Neural cell (in vitro differentiated cells): ENCODE data around the gene ATG3. TPM values are rescaled to one million over a fixed set of nuclear protein-coding genes. Genes with fewer than 3 reads are reported as not detected.
A peak's percentile ranks its signal among the peaks of the same experiment; 100 is the strongest.

Experiments
- H2AFZ ChIP-seq: fragments of 200-600, 300-800 bp; sonication (generic), shearing (Covaris generic); 2 replicates; pipeline ENCODE4 v1.6.0; 2014; ENCODE audit warnings: low read depth, mild to moderate bottlenecking, antibody characterized with exemption, low read length, moderate library complexity
- H3F3A ChIP-seq: fragments of 200-600 bp; shearing (Covaris generic); 2 replicates; pipeline ENCODE4 v1.6.1; 2016; ENCODE audit warnings: mild to moderate bottlenecking, moderate library complexity, mixed read lengths, antibody characterized with exemption, low read length; ENCODE audit not compliant: insufficient read depth, poor library complexity, severe bottlenecking
- H3K27ac ChIP-seq: fragments of 200-600, 300-800 bp; sonication (generic), shearing (Covaris generic); 2 replicates; pipeline ENCODE4 v1.5.1; 2014; ENCODE audit warnings: mild to moderate bottlenecking, low read length, moderate library complexity
- H3K27me3 ChIP-seq: fragments of 300-800, 200-600 bp; sonication (generic), shearing (Covaris generic); 2 replicates; pipeline ENCODE4 v1.6.0; 2014; ENCODE audit warnings: mild to moderate bottlenecking, low read depth, low read length, moderate library complexity; ENCODE audit not compliant: insufficient read depth
- H3K36me3 ChIP-seq: fragments of 300-800, 200-600 bp; sonication (generic), shearing (Covaris generic); 2 replicates; pipeline ENCODE4 v1.5.1; 2014; ENCODE audit warnings: mild to moderate bottlenecking, antibody characterized with exemption, low read length, moderate library complexity; ENCODE audit not compliant: insufficient read depth
- H3K4me2 ChIP-seq: fragments of 300-800, 200-600 bp; sonication (generic), shearing (Covaris generic); 2 replicates; pipeline ENCODE4 v1.6.0; 2014; ENCODE audit warnings: mild to moderate bottlenecking, low read length
- H3K4me3 ChIP-seq: fragments of 300-800, 200-600 bp; sonication (generic), shearing (Covaris generic); 2 replicates; pipeline ENCODE4 v1.5.1; 2014; ENCODE audit warnings: mild to moderate bottlenecking, low read length, moderate library complexity
- H3K79me2 ChIP-seq: fragments of 200-600 bp; shearing (Covaris generic); replicated peaks from 2 replicates; pipeline ENCODE4 v1.6.0; 2014; ENCODE audit warnings: mild to moderate bottlenecking, low read length, moderate library complexity; ENCODE audit not compliant: insufficient read depth
- H3K9ac ChIP-seq: fragments of 300-800, 200-600 bp; sonication (generic), shearing (Covaris generic); 2 replicates; pipeline ENCODE4 v1.6.1; 2016; ENCODE audit warnings: mild to moderate bottlenecking, low read length, mixed read lengths
- H3K9me2 ChIP-seq: fragments of 200-600 bp; shearing (Covaris generic); 2 replicates; pipeline ENCODE4 v1.6.1; 2016; ENCODE audit warnings: mild to moderate bottlenecking, low read length, mixed read lengths; ENCODE audit not compliant: insufficient read depth
- H3K9me3 ChIP-seq: fragments of 200-600, 300-800 bp; sonication (generic), shearing (Covaris generic); 2 replicates; pipeline ENCODE4 v1.6.1; 2016; ENCODE audit warnings: mild to moderate bottlenecking, mixed run types, low read length, moderate library complexity, mixed read lengths
- H4K20me1 ChIP-seq: fragments of 200-600 bp; shearing (Covaris generic); 2 replicates; pipeline ENCODE4 v1.6.1; 2016; ENCODE audit warnings: mild to moderate bottlenecking, mixed run types; ENCODE audit not compliant: insufficient read depth
- CTCF ChIP-seq: fragments of 450-650 bp; IDR thresholded peaks from 2 replicates; pipeline ENCODE4 v1.5.1; 2014; ENCODE audit warnings: antibody characterized with exemption, mild to moderate bottlenecking, moderate library complexity; ENCODE audit not compliant: poor library complexity, severe bottlenecking
- EP300 ChIP-seq: fragments of 450-650 bp; conservative IDR thresholded peaks from 2 replicates; pipeline ENCODE4 v1.6.1; 2014; ENCODE audit warnings: antibody characterized with exemption, mild to moderate bottlenecking, moderate library complexity; ENCODE audit not compliant: poor library complexity, severe bottlenecking
- EZH2 ChIP-seq: fragments of 200-600, 300-800 bp; shearing (Covaris generic), sonication (generic); IDR thresholded peaks from 2 replicates; pipeline ENCODE4 v1.6.1; 2014; ENCODE audit warnings: antibody characterized with exemption, low read length, borderline replicate concordance, mild to moderate bottlenecking; ENCODE audit not compliant: insufficient read depth, poor library complexity, severe bottlenecking
- MXI1 ChIP-seq: fragments of 450-650 bp; conservative IDR thresholded peaks from 2 replicates; pipeline ENCODE4 v1.6.1; 2014; ENCODE audit warnings: antibody characterized with exemption, mild to moderate bottlenecking; ENCODE audit not compliant: poor library complexity, severe bottlenecking
- POLR2AphosphoS5 ChIP-seq: IDR thresholded peaks from 2 replicates; pipeline ENCODE4 v1.6.1; 2012
- RAD21 ChIP-seq: fragments of 450-650 bp; conservative IDR thresholded peaks from 2 replicates; pipeline ENCODE4 v1.6.1; 2014; ENCODE audit warnings: antibody characterized with exemption, mild to moderate bottlenecking, moderate library complexity
- REST ChIP-seq: IDR thresholded peaks from 2 replicates; pipeline ENCODE4 v1.6.1; 2012; ENCODE audit warnings: borderline replicate concordance
- SMC3 ChIP-seq: fragments of 450-650 bp; conservative IDR thresholded peaks from 2 replicates; pipeline ENCODE4 v1.6.1; 2014; ENCODE audit warnings: antibody characterized with exemption, mild to moderate bottlenecking, moderate library complexity; ENCODE audit not compliant: poor library complexity
- TAF1 ChIP-seq: IDR thresholded peaks from 2 replicates; pipeline ENCODE4 v1.6.1; 2012; ENCODE audit warnings: low read depth
- polyA plus RNA-seq: library from polyadenylated mRNA; depleted of rRNA; stranded (reverse); fragments of >200 nt; gene quantifications from 2 replicates; pipeline ENCODE4 v1.2.3, GENCODE V29; 2014

Gene ATG3
- polyA plus RNA-seq, 1 donor from 2014 or later: 49.3 TPM

- no peaks in the 10 kb centered on the region for H3K79me2 ChIP-seq
- no peaks in the 10 kb centered on the region for H4K20me1 ChIP-seq
- peaks cover 17% of the 10 kb centered on the region for H3K36me3 ChIP-seq
- no peaks in the 10 kb centered on the region for H3F3A ChIP-seq
- H3K9me2 ChIP-seq: no peaks in the 10 kb centered on the region
- H3K27me3 ChIP-seq: no peaks in the 10 kb centered on the region
- no peak overlapping the region for H2AFZ ChIP-seq
- H3K4me3 ChIP-seq: no peak overlapping the region
- H3K9ac ChIP-seq: no peak overlapping the region
- no peak for TF ChIP-seq RAD21
- no peak for TF ChIP-seq REST
- TF ChIP-seq POLR2AphosphoS5: no peak
- TF ChIP-seq EZH2: no peak
- no peak for TF ChIP-seq SMC3
- no peak for TF ChIP-seq EP300
- no peak for TF ChIP-seq TAF1
- no peak for TF ChIP-seq CTCF
- no peak for TF ChIP-seq MXI1
- no peak overlapping the region for H3K27ac ChIP-seq
- H3K4me2 ChIP-seq: no peak overlapping the region
- no peaks in the 10 kb centered on the region for H3K9me3 ChIP-seq
These were observed 36.2 kb upstream of the ATG3 start for GRCh38 chr3:112597945-112598344.

GRCh38 chr3:112594856-112595255 lies 33.1 kb upstream of the ATG3 start:
- H3K9me3 ChIP-seq: no peaks in the 10 kb centered on the region
- H3K9ac ChIP-seq: no peak overlapping the region
- TF ChIP-seq EP300: peak; percentile 100
- no peak for TF ChIP-seq EZH2
- peak; percentile 100 for TF ChIP-seq POLR2AphosphoS5
- TF ChIP-seq MXI1: peak; percentile 58
- no peak for TF ChIP-seq SMC3
- TF ChIP-seq REST: peak; percentile 53
- TF ChIP-seq TAF1: no peak
- no peak for TF ChIP-seq RAD21
- TF ChIP-seq CTCF: no peak
- no peaks in the 10 kb centered on the region for H4K20me1 ChIP-seq
- H3K27me3 ChIP-seq: no peaks in the 10 kb centered on the region
- no peaks in the 10 kb centered on the region for H3K9me2 ChIP-seq
- H3K4me2 ChIP-seq: no peak overlapping the region
- no peak overlapping the region for H3K27ac ChIP-seq
- H3K79me2 ChIP-seq: no peaks in the 10 kb centered on the region
- H3K36me3 ChIP-seq: peaks cover 20% of the 10 kb centered on the region
- H2AFZ ChIP-seq: no peak overlapping the region
- H3K4me3 ChIP-seq: no peak overlapping the region
- no peaks in the 10 kb centered on the region for H3F3A ChIP-seq
